Kidney glomerular epithelial cell (primary cell): ENCODE results near the gene SPON1.
"Not testable (repeated sequence)": the region's sequence is repeated elsewhere in the genome, so short reads cannot be mapped to it uniquely, and the experiment has no call there.

ENCODE experiments used
- DNase-seq: peaks from one replicate; lab custom pipeline; 2025; lab: John Stamatoyannopoulos, UW

The SPON1 gene

DNA sequence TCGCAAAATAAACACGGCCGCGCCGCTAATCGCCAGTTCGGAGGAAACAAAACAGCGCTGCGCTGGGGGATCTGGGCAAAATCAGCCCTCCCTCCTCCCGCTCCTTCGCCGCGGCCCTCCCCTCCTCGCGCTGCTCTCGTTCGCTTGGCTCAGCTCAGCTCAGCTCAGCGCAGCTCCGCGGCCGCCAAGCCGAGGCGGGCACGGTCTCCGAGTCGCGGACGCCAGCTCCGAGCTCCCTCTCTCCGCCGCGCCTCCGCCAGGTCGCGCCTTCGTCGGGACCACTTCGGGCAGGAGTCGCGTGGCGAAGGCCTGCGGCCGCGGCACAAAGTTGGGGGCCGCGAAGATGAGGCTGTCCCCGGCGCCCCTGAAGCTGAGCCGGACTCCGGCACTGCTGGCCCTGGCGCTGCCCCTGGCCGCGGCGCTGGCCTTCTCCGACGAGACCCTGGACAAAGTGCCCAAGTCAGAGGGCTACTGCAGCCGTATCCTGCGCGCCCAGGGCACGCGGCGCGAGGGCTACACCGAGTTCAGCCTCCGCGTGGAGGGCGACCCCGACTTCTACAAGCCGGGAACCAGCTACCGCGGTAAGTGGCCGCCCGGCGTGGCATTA is at the start of gene SPON1:
Gene SPON1, plus strand, starts transcription at position 162 of the 607 bp plus-strand sequence. Its CDS starts 182 bp downstream, at position 344.
- no peak for DNase-seq

DNA sequence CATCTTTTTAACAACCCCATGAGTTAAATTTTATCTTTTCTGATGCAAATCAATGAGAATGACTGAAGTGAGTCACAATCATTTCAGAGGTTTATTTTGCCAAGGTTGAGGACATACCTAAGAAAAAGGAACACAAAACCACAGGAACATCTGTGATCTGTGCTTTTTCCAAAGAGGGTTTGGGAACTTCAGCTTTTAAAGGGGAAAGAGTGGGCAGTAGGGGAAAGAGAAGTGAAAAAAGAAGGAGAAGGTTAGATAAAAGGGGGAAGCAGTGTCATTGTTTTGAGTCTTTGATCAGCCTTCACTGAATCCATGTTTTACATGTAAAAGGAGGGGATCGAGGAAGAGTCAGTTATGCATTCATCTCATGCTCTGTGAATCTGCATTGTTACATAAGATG is 45.3 kb upstream of the SPON1 start:
- DNase-seq: no peak

DNA sequence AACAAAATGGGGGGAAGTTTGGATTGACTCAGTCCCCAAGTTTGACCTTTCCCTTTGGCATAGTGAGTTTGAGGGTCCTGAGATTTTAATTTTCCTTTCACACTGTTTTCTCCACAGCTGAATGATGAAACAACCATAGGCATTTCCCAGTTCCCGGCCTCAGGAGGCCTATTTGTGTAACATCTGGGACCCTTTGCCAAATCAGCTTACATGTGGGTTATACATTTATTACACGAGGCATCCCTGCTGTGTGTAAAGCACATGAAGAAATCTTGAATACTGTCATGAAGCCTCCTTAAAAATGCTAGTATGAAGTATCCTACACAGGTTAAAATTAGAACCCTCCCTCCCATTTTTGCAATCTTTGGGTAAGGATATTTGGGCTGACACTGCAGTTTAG is 44.6 kb upstream of the SPON1 start:
- DNase-seq: no peak

DNA sequence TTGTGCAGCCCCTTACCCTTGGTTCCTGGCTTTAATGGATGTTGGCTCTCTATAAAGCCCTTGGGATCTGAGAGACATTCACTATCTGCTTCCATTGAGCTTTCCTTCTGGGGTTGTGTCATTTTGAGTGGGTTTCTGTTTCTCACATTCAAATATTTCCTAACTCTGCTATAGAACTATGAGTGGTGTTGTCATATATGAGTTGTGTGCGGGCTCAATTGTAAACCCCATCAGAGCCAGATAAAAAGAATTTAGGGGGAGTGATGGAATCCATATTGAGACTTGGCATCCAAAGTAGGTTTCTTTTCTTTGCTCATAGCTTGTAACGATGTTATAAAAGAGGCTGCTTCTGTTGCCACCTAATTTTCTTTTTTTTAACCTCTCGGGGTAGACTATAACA is 41.8 kb upstream of the SPON1 start:
- no peak for DNase-seq

DNA sequence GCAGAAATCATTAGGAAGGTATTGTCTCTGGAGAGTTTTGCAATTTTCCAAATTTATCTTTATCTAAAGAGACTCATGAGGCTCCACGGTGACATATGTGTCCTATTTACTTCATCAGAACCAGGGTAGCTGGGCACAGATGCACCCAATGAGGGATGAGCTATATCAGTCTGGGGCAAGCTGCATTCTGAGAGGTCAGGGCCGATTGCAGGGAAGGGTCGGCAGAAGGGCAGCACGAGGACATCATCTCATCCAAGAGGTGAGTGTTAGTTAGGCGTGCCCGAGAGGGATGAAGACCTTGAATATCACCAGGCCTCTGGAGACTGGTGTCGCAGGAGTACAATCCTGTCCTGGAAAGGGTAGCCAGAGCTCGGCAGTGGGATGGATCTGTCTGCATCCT is 41.0 kb upstream of the SPON1 start:
- DNase-seq: no peak

DNA sequence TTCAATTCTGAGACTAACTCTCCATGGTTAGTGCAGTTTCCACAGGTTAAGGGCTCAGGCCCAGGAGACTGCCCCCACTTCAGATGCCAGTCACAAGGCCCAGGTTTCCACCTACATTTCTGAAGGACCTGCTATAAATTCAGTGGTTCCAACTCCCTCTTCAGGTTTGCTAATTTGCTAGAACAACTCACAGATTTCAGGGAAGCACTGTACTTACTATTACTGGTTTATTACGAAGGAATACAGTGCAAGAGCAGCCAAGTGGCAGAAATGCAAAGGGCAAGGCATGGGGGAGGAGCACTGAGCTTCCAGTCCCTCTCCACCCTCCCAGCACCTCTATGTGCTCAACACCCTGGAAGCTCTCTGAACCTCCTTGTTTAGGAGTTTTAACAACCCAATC is 39.3 kb upstream of the SPON1 start:
- peak; percentile 67 for DNase-seq

DNA sequence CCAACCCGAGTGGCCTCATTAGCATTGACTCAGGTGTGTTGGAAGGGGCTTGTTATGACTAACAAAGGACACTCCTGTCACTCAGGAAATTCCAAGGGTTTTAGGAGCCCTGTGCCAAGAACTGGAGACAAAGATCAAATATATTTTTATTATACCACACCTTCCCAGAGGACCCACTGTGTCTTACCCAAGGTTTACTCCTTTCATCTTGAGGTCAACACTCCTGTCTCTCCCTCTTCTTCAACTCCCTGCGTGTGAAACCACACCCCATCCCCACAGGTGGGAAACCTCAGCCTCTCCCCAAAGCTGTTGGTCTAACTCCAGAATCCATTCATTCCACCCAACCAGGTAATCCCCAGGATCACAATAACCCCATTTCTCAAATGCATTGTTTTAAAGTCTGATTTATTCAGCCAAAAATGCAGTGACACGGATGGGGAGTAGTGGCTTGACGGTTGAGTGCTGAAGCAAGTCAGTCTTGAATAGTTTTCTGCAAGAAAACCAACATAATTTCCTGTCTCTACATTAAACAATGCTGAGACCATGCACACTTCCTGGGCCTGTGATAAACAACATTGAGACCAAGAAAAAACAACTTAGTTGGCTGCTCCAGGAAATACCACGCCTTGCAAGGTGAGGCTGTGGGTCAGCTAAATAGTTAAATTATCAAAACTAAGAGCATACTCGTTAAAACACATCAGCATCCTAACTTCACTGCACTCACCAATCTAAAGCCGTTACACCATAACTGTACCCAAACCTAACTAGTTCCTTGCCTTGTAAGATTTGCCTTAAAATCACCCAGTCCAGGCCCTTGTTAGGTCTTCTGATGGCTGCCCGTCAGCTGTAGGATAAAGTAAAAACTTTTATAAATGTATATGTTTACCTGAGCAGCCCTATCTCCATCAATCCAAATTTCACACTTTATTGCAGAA is 38.5 kb upstream of the SPON1 start:
- DNase-seq: peak; percentile 92

DNA sequence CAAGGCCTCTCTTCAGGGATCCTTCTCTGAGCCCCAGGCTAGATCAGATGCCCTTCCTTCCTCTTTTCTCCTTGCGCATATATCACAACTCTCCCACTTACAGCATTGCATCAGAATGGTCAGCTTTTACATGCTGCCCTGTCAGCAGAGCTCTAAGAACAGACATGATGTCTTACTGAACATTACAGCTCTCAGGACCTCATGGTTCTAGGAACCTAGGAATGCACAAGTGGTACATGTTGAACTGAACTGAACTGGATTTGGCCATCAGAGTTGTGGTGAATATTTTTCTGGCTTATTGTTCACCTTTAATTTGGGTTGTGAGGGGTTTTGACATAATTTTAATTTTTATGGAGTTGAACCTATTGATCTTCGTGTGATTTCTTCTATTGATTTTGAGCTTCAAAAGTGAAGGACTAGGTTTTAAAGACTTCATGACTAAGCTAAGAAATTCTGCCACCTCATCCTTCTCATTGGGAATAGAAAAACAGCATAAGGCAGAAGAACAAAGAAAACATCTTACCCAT is 37.7 kb upstream of the SPON1 start:
- DNase-seq: no peak

DNA sequence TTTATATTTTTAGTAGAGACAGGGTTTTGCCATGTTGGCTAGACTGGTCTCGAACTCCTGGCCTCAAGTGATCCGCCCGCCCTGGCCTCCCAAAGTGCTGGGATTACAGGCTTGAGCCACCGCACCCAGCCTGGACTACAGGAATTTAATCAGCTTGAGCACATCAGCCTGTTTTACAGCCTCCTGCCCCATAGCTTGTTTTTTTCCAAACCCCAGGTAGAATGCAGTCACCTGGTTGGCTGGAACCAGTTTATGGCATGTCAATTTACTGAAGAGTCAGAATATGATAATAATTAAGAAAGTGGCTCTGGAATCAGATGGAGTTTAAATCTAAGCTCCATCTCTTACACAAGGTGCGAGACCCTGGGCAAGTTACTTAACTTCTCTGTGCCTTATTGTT is 36.2 kb upstream of the SPON1 start:
- DNase-seq: not testable (repeated sequence)

DNA sequence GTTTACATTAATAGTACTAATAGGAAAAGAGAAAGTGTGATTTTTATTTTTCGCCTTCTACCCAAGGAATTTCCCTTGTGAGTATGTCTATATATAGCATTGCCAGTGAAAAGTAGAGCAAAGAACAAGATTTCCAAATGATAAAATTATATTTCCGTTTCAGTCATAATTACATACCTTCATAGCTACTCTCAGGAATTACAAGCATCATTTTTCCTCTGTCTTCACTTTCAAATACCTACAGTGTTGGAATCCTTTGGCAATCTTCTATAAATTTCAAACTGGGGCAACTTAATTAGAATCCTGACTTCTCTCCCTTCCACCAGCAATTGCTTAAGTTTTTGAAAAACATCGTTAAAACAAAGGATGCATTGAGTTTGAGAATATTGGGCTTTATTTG is 35.5 kb upstream of the SPON1 start:
- no peak for DNase-seq

DNA sequence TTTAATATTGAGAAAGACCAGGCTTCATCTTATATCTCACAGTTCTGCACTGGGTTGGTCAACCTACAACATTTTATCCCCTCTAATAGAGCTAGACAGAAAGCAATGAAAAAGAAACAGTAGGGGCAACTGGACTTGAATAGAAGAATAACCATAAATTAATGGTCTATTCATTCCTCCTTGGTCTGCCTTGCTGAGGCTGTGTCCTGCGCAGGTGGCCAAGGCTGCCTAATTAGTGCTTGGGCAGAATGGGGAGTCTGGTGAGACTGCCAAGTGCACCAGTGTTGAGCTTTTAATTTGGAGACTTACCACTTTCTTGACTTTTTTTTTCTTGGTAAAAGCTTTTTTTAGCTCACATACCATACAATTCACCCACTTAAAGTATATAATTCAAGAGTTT is 35.0 kb upstream of the SPON1 start:
- no peak for DNase-seq

DNA sequence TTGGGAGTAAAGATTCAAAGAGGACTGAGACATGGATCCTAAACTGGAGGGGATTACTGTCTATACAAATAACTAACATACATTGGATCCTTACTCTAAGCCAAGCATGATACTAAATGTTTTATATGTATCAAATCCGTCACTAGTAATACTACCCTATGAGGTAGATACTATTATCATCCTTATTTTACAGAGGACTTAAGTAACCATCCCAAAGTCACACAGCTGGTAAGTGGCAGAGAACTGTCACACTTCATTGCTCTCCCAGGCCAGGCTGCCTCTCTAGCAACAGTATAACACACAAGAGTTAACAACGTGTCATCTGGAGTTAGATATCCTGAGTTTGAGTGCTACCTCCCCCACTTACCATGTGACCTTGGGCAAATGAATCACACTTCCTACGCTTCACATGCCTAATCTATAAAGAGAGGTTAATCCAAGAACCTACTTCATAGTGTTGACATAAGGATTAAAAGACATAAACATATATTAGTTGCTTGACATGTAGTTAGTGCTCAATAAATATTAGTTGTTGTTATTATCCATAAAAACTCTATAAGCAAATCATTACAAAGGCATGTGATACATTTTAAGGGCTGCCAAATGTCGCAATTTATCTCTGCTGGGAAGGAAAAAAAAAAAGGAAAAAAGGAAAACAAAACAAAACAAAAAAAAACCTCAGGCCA is 33.8 kb upstream of the SPON1 start:
- DNase-seq: peak; percentile 88

DNA sequence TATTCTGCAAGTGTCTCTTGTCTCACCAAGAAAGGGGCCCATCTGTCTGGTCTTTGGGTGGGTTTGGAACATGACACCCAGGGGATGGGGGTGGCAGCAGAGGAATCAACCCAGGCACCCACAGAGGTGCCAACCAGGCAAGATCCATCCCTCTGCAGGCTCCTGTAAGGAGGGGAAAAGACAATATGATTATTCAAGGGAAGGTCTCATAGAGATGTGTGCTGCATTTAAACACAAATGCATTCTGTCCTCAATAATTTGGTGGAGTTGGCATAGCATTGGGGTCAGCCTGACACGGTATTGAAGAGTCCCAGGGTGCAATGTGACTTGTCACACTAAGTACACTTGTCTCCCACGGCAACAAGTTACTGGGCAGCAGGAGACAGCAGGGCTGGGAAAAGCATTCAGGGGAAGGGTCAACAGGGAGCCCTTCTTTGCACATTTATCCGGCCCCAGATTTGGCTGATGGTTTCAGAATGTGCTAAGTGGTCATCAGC is 33.1 kb upstream of the SPON1 start:
- no peak for DNase-seq

DNA sequence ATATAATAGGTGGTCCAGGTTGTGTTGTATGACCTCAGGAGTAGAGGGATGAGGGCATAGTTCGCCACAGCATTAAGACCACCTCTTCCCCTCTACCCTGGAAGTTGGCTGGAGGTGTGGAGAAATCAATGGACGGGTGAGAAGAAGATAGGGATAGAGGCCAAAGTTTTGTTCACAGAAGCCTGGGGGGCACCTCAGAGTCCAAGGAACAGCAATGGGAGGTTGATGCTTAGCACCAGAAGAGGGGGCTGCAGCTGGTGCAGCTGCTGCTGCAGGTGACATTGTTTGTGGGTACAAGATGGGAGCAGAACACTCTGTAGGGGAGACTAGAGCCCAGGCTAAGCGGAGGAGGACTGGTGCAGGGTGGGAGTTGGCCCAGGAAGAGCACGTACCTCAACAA is 31.2 kb upstream of the SPON1 start:
- no peak for DNase-seq

DNA sequence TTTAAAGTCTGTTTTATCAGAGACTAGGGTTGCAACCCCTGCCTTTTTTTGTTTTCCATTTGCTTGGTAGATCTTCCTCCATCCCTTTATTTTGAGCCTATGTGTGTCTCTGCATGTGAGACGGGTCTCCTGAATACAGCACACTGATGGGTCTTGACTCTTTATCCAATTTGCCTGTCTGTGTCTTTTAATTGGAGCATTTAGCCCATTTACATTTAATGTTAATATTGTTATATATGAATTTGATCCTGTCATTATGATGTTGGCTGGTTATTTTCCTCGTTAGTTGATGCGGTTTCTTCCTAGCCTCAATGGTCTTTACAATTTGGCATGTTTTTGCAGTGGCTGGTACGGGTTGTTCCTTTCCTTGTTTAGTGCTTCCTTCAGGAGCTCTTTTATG is 25.4 kb upstream of the SPON1 start:
- DNase-seq: not testable (repeated sequence)

DNA sequence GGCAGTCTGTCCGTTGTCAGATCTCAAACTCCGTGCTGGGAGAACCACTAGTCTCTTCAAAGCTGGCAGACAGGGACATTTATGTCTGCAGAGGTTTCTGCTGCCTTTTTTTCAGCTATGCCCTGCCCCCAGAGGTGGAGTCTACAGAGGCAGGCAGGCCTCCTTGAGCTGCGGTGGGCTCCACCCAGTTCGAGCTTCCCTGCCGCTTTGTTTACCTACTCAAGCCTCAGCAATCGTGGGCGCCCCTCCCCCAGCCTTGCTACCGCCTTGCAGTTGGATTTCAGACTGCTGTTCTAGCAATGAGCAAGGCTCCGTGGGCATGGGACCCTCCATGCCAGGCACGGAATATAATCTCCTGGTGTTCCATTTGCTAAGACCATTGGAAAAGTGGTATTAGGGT is 23.7 kb upstream of the SPON1 start:
- not testable (repeated sequence) for DNase-seq

DNA sequence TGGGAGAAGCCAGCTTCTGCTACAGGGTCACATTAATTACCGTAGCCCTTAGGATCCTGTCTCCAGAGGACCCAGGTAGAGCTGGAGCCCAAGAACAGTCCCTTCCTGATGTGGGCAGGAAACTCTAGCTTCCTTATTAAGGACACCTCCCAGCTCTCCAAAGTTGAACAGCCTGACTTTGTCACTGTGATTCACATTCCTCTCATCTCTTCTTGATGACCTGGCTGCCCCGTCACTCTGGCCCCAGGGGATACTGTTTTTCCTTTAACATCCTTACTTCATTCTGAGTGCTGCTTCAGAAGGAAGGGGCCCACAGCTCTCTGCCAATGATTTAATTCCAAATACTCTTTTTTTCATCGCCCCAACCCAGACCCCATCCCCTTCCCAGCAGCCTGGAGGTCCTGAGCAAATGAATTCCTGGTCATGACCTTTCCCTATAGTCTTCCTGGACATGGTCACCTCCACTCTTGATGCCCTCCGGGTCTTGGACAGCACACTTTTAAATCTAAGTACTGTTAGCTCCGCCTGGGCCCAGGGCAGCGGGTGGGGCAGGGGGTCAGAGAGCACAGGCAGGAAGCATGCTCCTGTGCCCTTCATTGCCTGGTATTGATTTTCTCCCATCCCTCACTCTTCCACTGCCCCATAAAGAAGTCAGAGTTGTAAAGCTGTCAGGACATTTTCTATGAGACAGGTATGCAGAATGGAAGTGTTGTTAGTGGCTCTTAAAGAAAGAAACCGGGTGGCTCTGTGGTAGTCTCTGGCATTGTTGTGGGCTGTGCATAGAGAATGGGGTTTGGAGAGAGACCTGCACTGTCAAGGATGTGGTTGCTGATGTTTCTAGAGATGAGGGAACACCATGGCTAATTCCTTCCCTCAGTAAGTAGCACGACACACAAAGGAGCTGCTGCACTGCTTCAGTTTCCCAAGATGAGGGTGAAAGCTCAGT is 22.3 kb upstream of the SPON1 start:
- DNase-seq: no peak

DNA sequence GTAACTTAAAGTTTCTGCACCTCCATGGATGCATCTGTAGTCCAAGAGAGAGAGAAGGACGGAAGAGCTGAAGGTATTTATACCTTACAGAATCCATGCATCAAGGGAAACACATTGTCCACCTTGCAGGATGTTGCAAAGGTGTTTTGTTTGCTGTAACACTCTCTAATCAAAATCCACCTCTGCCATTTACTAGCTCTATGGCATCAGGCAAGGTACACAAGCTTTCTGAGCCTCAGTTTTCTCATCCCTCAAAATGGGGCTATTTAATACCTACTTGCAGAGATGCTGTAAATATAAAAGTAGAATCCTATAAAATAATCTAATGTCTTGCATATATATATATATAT is 21.6 kb upstream of the SPON1 start:
- no peak for DNase-seq

DNA sequence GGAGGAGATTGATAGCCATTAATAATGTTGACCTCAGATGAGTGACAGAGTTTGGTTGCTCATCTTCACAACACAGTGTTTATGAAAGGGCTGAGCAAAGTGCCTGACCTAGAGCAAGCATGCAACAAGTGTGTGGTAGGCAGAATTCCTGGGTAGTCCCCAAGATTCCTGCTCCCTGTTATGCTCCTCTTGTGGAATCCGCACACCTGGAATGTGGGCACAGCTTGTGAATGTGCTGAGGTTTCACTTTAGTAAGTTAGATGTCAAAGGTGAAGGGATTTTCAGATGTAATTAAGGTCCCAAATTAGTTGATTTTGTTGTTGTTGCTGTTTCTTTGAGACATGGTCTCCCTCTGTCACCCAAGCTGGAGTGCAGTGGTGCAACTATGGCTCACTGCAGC is 20.7 kb upstream of the SPON1 start:
- DNase-seq: no peak

DNA sequence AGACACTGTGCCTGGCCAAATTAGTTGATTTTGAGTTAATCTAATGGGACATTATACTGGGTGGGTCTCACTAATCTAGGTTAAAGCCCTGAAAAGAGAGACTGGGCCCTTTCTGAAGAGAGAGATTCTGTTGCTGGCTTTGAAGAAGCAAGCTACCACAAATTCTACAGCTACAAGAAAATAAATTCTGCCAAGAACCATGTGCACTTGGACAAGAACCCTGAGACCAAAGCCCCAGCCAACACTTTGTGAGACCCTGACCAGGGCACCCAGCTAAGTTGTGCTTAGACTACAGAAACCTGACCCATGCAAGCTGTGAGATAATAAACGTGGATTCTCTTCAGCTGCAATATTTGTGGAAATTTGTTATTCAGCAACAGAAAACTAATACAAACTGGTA is 20.1 kb upstream of the SPON1 start:
- no peak for DNase-seq

DNA sequence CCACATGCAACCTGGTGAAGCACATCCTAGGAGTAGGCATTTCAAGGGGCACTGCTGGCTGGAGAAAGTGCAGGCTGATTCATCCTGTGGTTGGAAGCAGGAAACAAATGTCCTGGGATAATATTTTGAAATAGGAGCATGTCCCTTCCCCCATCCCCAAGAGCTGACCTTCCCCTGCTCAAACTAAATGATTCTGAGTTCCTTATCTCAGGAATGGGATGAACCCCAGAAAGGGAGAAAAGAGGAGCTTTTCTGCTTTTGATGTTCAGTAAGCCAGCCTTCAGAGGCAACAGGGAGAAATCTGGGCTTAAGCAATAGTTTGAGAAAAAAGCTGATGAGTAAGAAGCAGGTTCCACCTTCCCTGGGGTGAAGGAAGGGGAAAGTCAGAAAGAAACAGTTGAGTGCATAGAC is 19.5 kb upstream of the SPON1 start:
- DNase-seq: peak; percentile 87
